ENCODE measurements around the gene DIRAS1.

The DIRAS1 gene

GRCh38 chr19:2736550-2737190, 15.5 kb upstream of the DIRAS1 start:
- Histone ChIP-seq H3K4me2 (ENCODE audit: low read length) (no peak overlapping the region), H2AFZ (ENCODE audit: low read depth, low read length) (no peak overlapping the region), H3K9me3 (ENCODE audit: insufficient read depth, low read length) (peaks cover 5% of the 10 kb centered on the region), H3K27me3 (ENCODE audit: low read depth, low read length) (no peaks in the 10 kb centered on the region), H3K27ac (ENCODE audit: low read length) (no peak overlapping the region), H3K79me2 (ENCODE audit: low read length) (peaks cover 22% of the 10 kb centered on the region), H3K36me3 (replicated peaks; ENCODE audit: low read depth, low read length) (peaks cover 25% of the 10 kb centered on the region), H3K4me3 (ENCODE audit: low read length) (no peak overlapping the region), H3K9ac (ENCODE audit: low read length) (no peak overlapping the region), H4K20me1 (ENCODE audit: insufficient read depth, low read length) (no peaks in the 10 kb centered on the region; the same call in 1 of the 2 replicates), H3K4me1 (ENCODE audit: low read length) (no peaks in the 10 kb centered on the region)
- no peak for TF ChIP-seq EZH2phosphoT487 (IDR thresholded peaks at IDR 0.05; ENCODE audit: low read depth)
- no peak for TF ChIP-seq CTCF (IDR thresholded peaks at IDR 0.05; ENCODE audit: low read depth, low read length)

GRCh38 chr19:2735374-2735773, 14.2 kb upstream of the DIRAS1 start:
- TF ChIP-seq EZH2phosphoT487 (IDR thresholded peaks at IDR 0.05; ENCODE audit: low read depth) (no peak), CTCF (IDR thresholded peaks at IDR 0.05; ENCODE audit: low read depth, low read length) (no peak)
- Histone ChIP-seq H4K20me1 (ENCODE audit: insufficient read depth, low read length) (no peaks in the 10 kb centered on the region; the same call in 1 of the 2 replicates), H2AFZ (ENCODE audit: low read depth, low read length) (no peak overlapping the region), H3K4me1 (ENCODE audit: low read length) (no peaks in the 10 kb centered on the region), H3K4me2 (ENCODE audit: low read length) (no peak overlapping the region), H3K27me3 (ENCODE audit: low read depth, low read length) (no peaks in the 10 kb centered on the region), H3K36me3 (replicated peaks; ENCODE audit: low read depth, low read length) (peaks cover 25% of the 10 kb centered on the region), H3K9ac (ENCODE audit: low read length) (no peak overlapping the region), H3K27ac (ENCODE audit: low read length) (no peak overlapping the region), H3K79me2 (ENCODE audit: low read length) (peaks cover 22% of the 10 kb centered on the region), H3K4me3 (ENCODE audit: low read length) (no peak overlapping the region), H3K9me3 (ENCODE audit: insufficient read depth, low read length) (peaks cover 5% of the 10 kb centered on the region)

DNA sequence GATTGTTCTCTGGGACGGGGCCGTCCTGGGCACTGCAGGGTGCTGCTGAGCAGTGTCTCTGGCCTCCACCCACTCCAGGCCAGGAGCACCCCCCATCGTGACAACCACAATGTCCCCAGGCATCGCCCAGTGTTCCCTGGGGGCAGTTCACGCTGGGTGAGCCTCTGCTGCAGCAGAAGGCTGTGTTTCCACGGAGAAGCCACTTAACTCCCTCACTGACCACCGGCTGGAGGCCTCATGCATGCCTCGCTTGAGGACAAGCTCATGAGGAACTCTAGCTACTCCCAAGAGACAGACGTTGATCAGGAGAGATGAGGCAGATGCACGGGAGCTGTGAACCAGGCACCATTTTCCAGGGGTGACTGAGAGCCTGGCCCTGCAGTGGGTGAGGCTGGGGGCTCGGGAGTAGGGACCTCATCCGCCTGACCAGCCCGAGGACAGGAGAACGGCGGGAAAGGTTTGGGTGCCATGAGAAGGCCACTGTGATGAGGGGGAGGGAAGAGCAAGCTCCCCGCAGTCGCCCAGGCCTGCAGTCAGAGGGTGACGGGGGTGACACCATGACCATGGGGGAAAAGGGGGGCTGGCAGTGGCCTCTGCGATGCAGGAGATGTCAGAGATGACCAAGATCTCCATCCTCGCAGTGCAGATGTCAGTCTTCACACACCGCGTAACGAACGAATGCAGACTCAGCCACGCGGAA, 13.6 kb upstream of the DIRAS1 start:
- no peak for TF ChIP-seq CTCF (IDR thresholded peaks at IDR 0.05; ENCODE audit: low read depth, low read length)
- no peak for TF ChIP-seq EZH2phosphoT487 (IDR thresholded peaks at IDR 0.05; ENCODE audit: low read depth)
- Histone ChIP-seq H3K27ac (ENCODE audit: low read length) (no peak overlapping the region), H3K9me3 (ENCODE audit: insufficient read depth, low read length) (peaks cover 5% of the 10 kb centered on the region), H3K79me2 (ENCODE audit: low read length) (peaks cover 22% of the 10 kb centered on the region), H4K20me1 (ENCODE audit: insufficient read depth, low read length) (no peaks in the 10 kb centered on the region; the same call in 1 of the 2 replicates), H2AFZ (ENCODE audit: low read depth, low read length) (no peak overlapping the region), H3K4me2 (ENCODE audit: low read length) (no peak overlapping the region), H3K36me3 (replicated peaks; ENCODE audit: low read depth, low read length) (peaks cover 25% of the 10 kb centered on the region), H3K4me1 (ENCODE audit: low read length) (no peaks in the 10 kb centered on the region), H3K4me3 (ENCODE audit: low read length) (no peak overlapping the region), H3K27me3 (ENCODE audit: low read depth, low read length) (no peaks in the 10 kb centered on the region), H3K9ac (ENCODE audit: low read length) (no peak overlapping the region)

GRCh38 chr19:2733930-2734588, 12.9 kb upstream of the DIRAS1 start:
- H3K79me2 ChIP-seq (ENCODE audit: low read length): peaks cover 16% of the 10 kb centered on the region

More at GRCh38 chr19:2733930-2734588, 12.9 kb upstream of the DIRAS1 start:
- no peak overlapping the region for H3K4me3 ChIP-seq (ENCODE audit: low read length)
- H3K4me2 ChIP-seq (ENCODE audit: low read length): no peak overlapping the region
- no peak overlapping the region for H3K9ac ChIP-seq (ENCODE audit: low read length)
- H3K36me3 ChIP-seq (replicated peaks; ENCODE audit: low read depth, low read length): peaks cover 25% of the 10 kb centered on the region
- H2AFZ ChIP-seq (ENCODE audit: low read depth, low read length): no peak overlapping the region
- H3K27me3 ChIP-seq (ENCODE audit: low read depth, low read length): no peaks in the 10 kb centered on the region
- TF ChIP-seq CTCF (IDR thresholded peaks at IDR 0.05; ENCODE audit: low read depth, low read length) (no peak), EZH2phosphoT487 (IDR thresholded peaks at IDR 0.05; ENCODE audit: low read depth) (no peak)
- no peaks in the 10 kb centered on the region for H3K4me1 ChIP-seq (ENCODE audit: low read length)
- no peak overlapping the region for H3K27ac ChIP-seq (ENCODE audit: low read length)
- no peaks in the 10 kb centered on the region; the same call in 1 of the 2 replicates for H4K20me1 ChIP-seq (ENCODE audit: insufficient read depth, low read length)
- H3K9me3 ChIP-seq (ENCODE audit: insufficient read depth, low read length): peaks cover 5% of the 10 kb centered on the region

All from OCI-LY3 (cell line).